SIG-M5 treated with dmso at 0.1 percent for 504 hours (cell line): ENCODE results near the gene KLF5.
"Not testable (repeated sequence)": the region's sequence is repeated elsewhere in the genome, so short reads cannot be mapped to it uniquely, and the experiment has no call there.

ENCODE experiments used
- DNase-seq: peaks from one replicate; lab custom pipeline; 2025; ENCODE audit not compliant: unreplicated experiment; lab: John Stamatoyannopoulos, UW

The KLF5 gene

GRCh38 chr13:73058736-73059459, at the start of gene KLF5:
Gene KLF5 (plus strand): TSS chr13:73059005. CDS start chr13:73059328, 323 bp downstream.
- peak; percentile 87 for DNase-seq

GRCh38 chr13:73011751-73012150, 47.1 kb upstream of the KLF5 start:
- DNase-seq: no peak

GRCh38 chr13:73015805-73016204, 43.0 kb upstream of the KLF5 start:
- no peak for DNase-seq

GRCh38 chr13:73018336-73018735, 40.5 kb upstream of the KLF5 start:
- DNase-seq: no peak

- no peak for DNase-seq
These were observed 33.4 kb upstream of the KLF5 start for GRCh38 chr13:73025217-73026012.

GRCh38 chr13:73034901-73035300, 23.9 kb upstream of the KLF5 start:
- DNase-seq: no peak

GRCh38 chr13:73035660-73036059, 23.1 kb upstream of the KLF5 start:
- no peak for DNase-seq

GRCh38 chr13:73036566-73036965, 22.2 kb upstream of the KLF5 start:
- DNase-seq: no peak

GRCh38 chr13:73038064-73038463, 20.7 kb upstream of the KLF5 start:
- DNase-seq: no peak

GRCh38 chr13:73039201-73040108, 19.4 kb upstream of the KLF5 start:
- peak; percentile 60 for DNase-seq

GRCh38 chr13:73040484-73040883, 18.3 kb upstream of the KLF5 start:
- no peak for DNase-seq

GRCh38 chr13:73040968-73041596, 17.7 kb upstream of the KLF5 start:
- peak; percentile 59 for DNase-seq

GRCh38 chr13:73045031-73045430, 13.8 kb upstream of the KLF5 start:
- DNase-seq: no peak

GRCh38 chr13:73048615-73049014, 10.2 kb upstream of the KLF5 start:
- not testable (repeated sequence) for DNase-seq

- DNase-seq: no peak
These were observed 4.1 kb upstream of the KLF5 start for GRCh38 chr13:73054712-73055111.

- DNase-seq: no peak
These were observed 2.8 kb upstream of the KLF5 start for GRCh38 chr13:73055813-73056564.

- no peak for DNase-seq
These were observed 2.2 kb upstream of the KLF5 start for GRCh38 chr13:73056565-73056962.

- no peak for DNase-seq
These were observed 1.3 kb upstream of the KLF5 start for GRCh38 chr13:73057284-73058063.

- DNase-seq: no peak
These were observed 816 bp upstream of the KLF5 start for GRCh38 chr13:73058064-73058313.

- peak; percentile 63 for DNase-seq
These were observed 421 bp upstream of the KLF5 start for GRCh38 chr13:73058432-73058735.
